Stomach (tissue), 9 donors: Measurements from ENCODE around the gene CDC25A. TPM values are rescaled to one million over a fixed set of nuclear protein-coding genes. Genes with fewer than 3 reads are reported as not detected.

Experiments
- DNase-seq, 2 donors: peaks; one replicate each; pipeline versions ENCODE4 v3.0.0 to v3.0.0-alpha.2; 2013 to 2019
- H3K27ac ChIP-seq, 5 donors: fragments of 200-600 bp in 4 of 5; sonication (generic) in 4 of 5; one replicate each; pipeline ENCODE4 v1.5.1; 2013 to 2019; ENCODE audit warnings: mild to moderate bottlenecking in 1 of 5, moderate library complexity in 1 of 5
- H3K27me3 ChIP-seq, 3 donors: fragments of 200-600 bp; sonication (generic); one replicate each; pipeline ENCODE4 v1.5.1; 2017 to 2019; ENCODE audit warnings: mixed run types in 1 of 3
- H3K36me3 ChIP-seq, 4 donors: fragments of 200-600 bp; sonication (generic); 1 replicate in 3 of 4; 2 replicates in 1 of 4; pipeline ENCODE4 v1.5.1; 2016 to 2019
- H3K4me1 ChIP-seq, 4 donors: fragments of 200-600 bp; sonication (generic); one replicate each; pipeline ENCODE4 v1.5.1; 2016 to 2019
- H3K4me3 ChIP-seq, 4 donors: fragments of 200-600 bp; sonication (generic) in 3 of 4; one replicate each; pipeline ENCODE4 v1.5.1; 2016 to 2019; ENCODE audit warnings: mild to moderate bottlenecking in 1 of 4
- H3K9me3 ChIP-seq, 4 donors: fragments of 200-600 bp; sonication (generic); one replicate each; pipeline ENCODE4 v1.5.1; 2016 to 2019
- EP300 ChIP-seq: sonication (generic); formaldehyde crosslinking; IDR thresholded peaks from one replicate; pipeline ENCODE4 v1.6.1; 2017; ENCODE audit warnings: antibody characterized with exemption
- POLR2A ChIP-seq, 4 donors: fragments of 450-650 bp; IDR thresholded peaks; one replicate each; pipeline ENCODE4 v1.6.1; 2016; ENCODE audit warnings: antibody characterized with exemption in 4 of 4, control low read depth in 2 of 4, mild to moderate bottlenecking in 1 of 4, moderate library complexity in 1 of 4
- POLR2AphosphoS5 ChIP-seq, 3 donors: sonication (generic); formaldehyde crosslinking; IDR thresholded peaks; one replicate each; pipeline ENCODE4 v1.6.1; 2016; ENCODE audit warnings: antibody characterized with exemption in 3 of 3
- WGBS, 5 donors: extraction: QIAGEN DNeasy Blood & Tissue Kit in 3 of 5; methylation state at CpG; one replicate each; pipeline versions ENCODE4 v1.1.5 to v1.1.7; 2013 to 2018; 5-methylcytosine and 5-hydroxymethylcytosine counted together
- intact Hi-C: fragments of 100-400 bp; cut with DNase I; formaldehyde crosslinking; loops from one replicate; pipeline ENCODE4 v1.15.1; 2023; ENCODE audit warnings: low total_unique reads
- polyA plus RNA-seq, 3 donors: library from polyadenylated mRNA; stranded (reverse); fragments of 200-250 nt; gene quantifications; one replicate each; pipeline ENCODE4 v1.2.3, GENCODE V29; 2013
- total RNA-seq, 5 donors: library from RNA; depleted of rRNA; stranded (reverse); fragments of >200 nt; gene quantifications; one replicate each; pipeline versions ENCODE4 v1.1.0 to v1.2.3, GENCODE V29; 2014 to 2016
- TF ChIP-seq, protein P1 (sequence below), 7 experiments: fragments of 450-650 bp in 4 of 7; fragments of 200-600 bp in 3 of 7; sonication (generic) in 3 of 7; IDR thresholded peaks; one replicate each; pipeline ENCODE4 v1.5.1; 2016 to 2019; ENCODE audit warnings: antibody characterized with exemption in 7 of 7, control low read depth in 2 of 7, mild to moderate bottlenecking in 1 of 7
- donor health status: healthy with polysubstance abuse.
- donor health status: Bipolar disorder and iron deficiency.
- donor health status: healthy.

CDC25A gene
- total and polyA plus RNA-seq, 8 donors, result 1.1 to 5.7 (median 1.5) TPM

DNA sequence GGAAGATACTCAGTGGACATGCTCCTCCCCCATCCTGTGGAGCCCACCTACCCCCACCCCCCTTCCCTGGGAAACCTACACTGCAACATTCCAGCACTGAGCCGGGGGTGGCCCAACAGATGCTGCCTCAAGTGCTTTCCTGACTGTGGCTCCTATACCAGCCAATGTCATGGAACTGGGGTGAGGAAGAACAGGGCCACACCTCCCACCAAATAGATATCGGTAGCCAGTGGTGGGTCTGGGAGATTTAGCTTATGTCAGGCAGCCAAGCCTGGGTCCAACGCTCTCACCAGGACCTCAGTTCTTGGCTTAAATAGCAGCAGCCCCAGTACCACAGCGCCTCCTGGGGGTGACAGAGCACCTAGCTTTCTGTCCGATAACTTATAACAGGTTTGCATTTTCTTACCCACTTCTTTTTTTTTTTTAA is 30.3 kb downstream of the CDC25A start:
- Histone ChIP-seq H3K4me3 (no peak overlapping the region), H3K27me3 (no peaks in the 10 kb centered on the region), H3K36me3 (peaks cover 0 to 33% (median 14%) of the 10 kb centered on the region in 4 donors), H3K4me1 (peaks cover 0 to 7% (median 0%) of the 10 kb centered on the region in 4 donors), H3K27ac (no peak overlapping the region), H3K9me3 (no peaks in the 10 kb centered on the region)
- TF ChIP-seq, protein P1, sequence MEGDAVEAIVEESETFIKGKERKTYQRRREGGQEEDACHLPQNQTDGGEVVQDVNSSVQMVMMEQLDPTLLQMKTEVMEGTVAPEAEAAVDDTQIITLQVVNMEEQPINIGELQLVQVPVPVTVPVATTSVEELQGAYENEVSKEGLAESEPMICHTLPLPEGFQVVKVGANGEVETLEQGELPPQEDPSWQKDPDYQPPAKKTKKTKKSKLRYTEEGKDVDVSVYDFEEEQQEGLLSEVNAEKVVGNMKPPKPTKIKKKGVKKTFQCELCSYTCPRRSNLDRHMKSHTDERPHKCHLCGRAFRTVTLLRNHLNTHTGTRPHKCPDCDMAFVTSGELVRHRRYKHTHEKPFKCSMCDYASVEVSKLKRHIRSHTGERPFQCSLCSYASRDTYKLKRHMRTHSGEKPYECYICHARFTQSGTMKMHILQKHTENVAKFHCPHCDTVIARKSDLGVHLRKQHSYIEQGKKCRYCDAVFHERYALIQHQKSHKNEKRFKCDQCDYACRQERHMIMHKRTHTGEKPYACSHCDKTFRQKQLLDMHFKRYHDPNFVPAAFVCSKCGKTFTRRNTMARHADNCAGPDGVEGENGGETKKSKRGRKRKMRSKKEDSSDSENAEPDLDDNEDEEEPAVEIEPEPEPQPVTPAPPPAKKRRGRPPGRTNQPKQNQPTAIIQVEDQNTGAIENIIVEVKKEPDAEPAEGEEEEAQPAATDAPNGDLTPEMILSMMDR (IDR thresholded peaks at IDR 0.05), result peak in 4 of 7 experiments; percentile 34 to 60 (median 42)
- no peak for TF ChIP-seq POLR2A (IDR thresholded peaks at IDR 0.05)
- WGBS, 5 donors, result 65 to 73% (median 66%) methylated on average over 5 of the region's 5 CpGs
- DNase-seq, result peak; percentile 65 to 81
- intact Hi-C loops, result loop anchor here (5.0 kb wide), 1 partner anchor 321 kb away; no protein-coding TSS in a partner anchor

DNA sequence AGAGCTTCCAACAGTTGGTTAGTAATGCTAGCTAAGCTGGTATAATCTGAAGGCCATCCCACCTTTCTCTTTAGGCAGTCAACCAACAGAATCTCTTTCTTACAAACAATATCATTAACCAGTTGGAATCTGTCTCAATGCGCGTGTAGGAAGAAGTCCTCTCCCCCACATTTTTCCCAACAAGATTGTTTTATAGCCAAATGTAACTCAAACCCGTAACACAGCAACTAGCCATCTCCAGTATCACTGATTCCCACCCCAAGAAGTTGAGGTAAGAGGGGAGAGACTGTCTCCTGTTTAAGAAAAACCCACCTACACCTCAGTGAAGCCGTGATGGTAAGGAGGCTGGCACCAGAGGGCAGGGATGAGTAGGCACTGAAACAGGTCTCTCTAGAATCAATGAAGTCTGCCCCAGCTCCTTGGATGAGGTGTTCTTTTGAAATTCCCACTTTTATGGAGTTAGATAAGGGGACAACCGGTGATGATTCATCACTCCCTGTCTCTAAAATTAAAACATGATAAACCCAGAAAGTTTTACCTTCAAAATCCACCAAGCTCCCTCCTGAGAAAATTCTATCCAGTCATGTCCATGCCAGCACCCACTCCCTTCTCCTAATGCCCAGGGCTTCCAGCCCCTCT is 30.9 kb downstream of the CDC25A start:
- H3K9me3 ChIP-seq, result no peaks in the 10 kb centered on the region
- H3K4me1 ChIP-seq, result peaks cover 0 to 7% (median under 1%) of the 10 kb centered on the region in 4 donors
- H3K36me3 ChIP-seq, result peaks cover 0 to 26% (median 11%) of the 10 kb centered on the region in 4 donors
- H3K27ac ChIP-seq, result no peak overlapping the region
- H3K27me3 ChIP-seq, result no peaks in the 10 kb centered on the region
- no peak for TF ChIP-seq POLR2AphosphoS5 (IDR thresholded peaks at IDR 0.05)
- TF ChIP-seq POLR2A (IDR thresholded peaks at IDR 0.05), result no peak
- TF ChIP-seq, protein P1 (IDR thresholded peaks at IDR 0.05), result no peak
- TF ChIP-seq EP300, result no peak
- WGBS, 5 donors, result 84 to 92% (median 87%) methylated on average over 5 of the region's 5 CpGs
- intact Hi-C loops, result loop anchor here (5.0 kb wide), 1 partner anchor 320 kb away; no protein-coding TSS in a partner anchor
- no peak overlapping the region for H3K4me3 ChIP-seq
- no peak for DNase-seq

DNA sequence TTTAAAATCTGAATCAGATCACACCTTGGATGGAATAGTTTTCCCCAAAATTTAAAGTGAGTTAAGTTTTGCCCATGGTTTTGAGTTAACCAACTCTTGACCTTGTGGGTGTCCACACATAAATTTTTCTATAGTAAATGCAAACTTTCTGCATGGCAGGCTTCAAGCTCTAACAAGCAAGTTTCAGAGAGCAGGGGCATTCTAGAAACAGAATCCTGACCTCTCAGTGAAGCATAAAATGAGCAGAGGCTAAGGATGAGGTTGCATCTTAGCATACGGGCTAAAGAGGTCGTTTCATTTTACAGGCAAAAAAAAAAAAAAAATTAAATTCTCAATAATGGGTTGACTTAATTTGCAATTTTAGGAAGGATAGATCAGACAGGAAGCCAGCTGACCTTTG is 32.1 kb downstream of the CDC25A start:
- no peak for DNase-seq
- Histone ChIP-seq H3K27me3 (no peaks in the 10 kb centered on the region), H3K27ac (no peak overlapping the region), H3K4me3 (no peak overlapping the region), H3K4me1 (peaks cover 0 to 18% (median 10%) of the 10 kb centered on the region in 4 donors), H3K36me3 (peaks cover 0 to 19% (median 6%) of the 10 kb centered on the region in 4 donors), H3K9me3 (no peaks in the 10 kb centered on the region)
- no peak for TF ChIP-seq POLR2A (IDR thresholded peaks at IDR 0.05)
- TF ChIP-seq, protein P1 (IDR thresholded peaks at IDR 0.05), result no peak
- no peak for TF ChIP-seq POLR2AphosphoS5 (IDR thresholded peaks at IDR 0.05)
- no peak for TF ChIP-seq EP300
- intact Hi-C loops, result loop anchor here (5.0 kb wide), 1 partner anchor 319 kb away; no protein-coding TSS in a partner anchor
- 74 to 92% (median 80%) methylated on average over 2 of the region's 2 CpGs for WGBS, 5 donors

DNA sequence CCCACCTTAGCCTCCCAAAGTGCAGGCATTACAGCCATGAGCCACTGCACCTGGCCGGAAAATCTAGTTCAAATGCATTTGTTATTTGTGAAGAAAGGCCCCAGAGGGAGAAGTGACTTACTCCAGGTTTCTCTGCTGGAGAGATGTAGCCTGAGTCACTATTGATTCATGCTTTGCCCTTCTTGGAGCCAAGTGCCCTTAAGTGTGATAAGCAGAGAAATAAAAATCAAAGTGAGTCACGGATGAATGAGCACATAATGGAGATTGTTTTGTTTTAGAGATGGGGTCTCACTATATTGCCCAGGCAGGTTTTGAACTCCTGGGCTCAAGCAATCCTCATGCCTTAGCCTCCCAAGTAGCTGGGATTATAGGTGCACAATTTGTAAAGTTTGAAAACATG is 33.1 kb downstream of the CDC25A start:
- H3K27me3 ChIP-seq, result no peaks in the 10 kb centered on the region
- H3K9me3 ChIP-seq, result no peaks in the 10 kb centered on the region
- no peak for TF ChIP-seq POLR2A (IDR thresholded peaks at IDR 0.05)
- TF ChIP-seq POLR2AphosphoS5 (IDR thresholded peaks at IDR 0.05), result peak in 1 of 3 donors; percentile 5
- H3K4me3 ChIP-seq, result no peak overlapping the region
- H3K36me3 ChIP-seq, result peaks cover 0 to 17% (median 6%) of the 10 kb centered on the region in 4 donors
- peak in 1 of 2 donors; percentile 64 for DNase-seq
- WGBS, 5 donors, result 36 to 59% (median 51%) methylated on average over 2 of the region's 2 CpGs
- peaks cover 0 to 23% (median 15%) of the 10 kb centered on the region in 4 donors for H3K4me1 ChIP-seq
- H3K27ac ChIP-seq, result peak overlapping the region in 1 of 5 donors; percentile 37
- intact Hi-C loops, result loop anchor here (5.0 kb wide), 1 partner anchor 318 kb away; no protein-coding TSS in a partner anchor
